Psoas muscle (tissue), 8 donors: ENCODE data around the gene NPIPA1. TPM values are rescaled to one million over a fixed set of nuclear protein-coding genes. Genes with fewer than 3 reads are reported as not detected.
"Not testable (repeated sequence)": the region's sequence is repeated elsewhere in the genome, so short reads cannot be mapped to it uniquely, and the experiment has no call there.

ENCODE experiments used
- ATAC-seq, 4 donors: fragments of 200-7000 bp; cut with Tn5 transposase; one replicate each; pipeline ENCODE4 v1.9.1; 2020; ENCODE audit warnings: moderate library complexity in 3 of 4, mild to moderate bottlenecking in 2 of 4
- DNase-seq, 2 donors: peaks; one replicate each; pipeline ENCODE4 v3.0.0-alpha.2; 2020
- H3K27ac ChIP-seq: fragments of 200-600 bp; one replicate; pipeline ENCODE4 v1.8.0; 2022
- H3K27me3 ChIP-seq, 3 donors: fragments of 200-600 bp in 1 of 3; one replicate each; pipeline versions ENCODE4 v1.6.1 to v1.8.0; 2013 to 2022; ENCODE audit warnings: low read length in 2 of 3, mild to moderate bottlenecking in 2 of 3, moderate library complexity in 1 of 3; ENCODE audit not compliant: insufficient read depth in 3 of 3
- H3K36me3 ChIP-seq, 2 donors: fragments of 200-600 bp in 1 of 2; one replicate each; pipeline versions ENCODE4 v1.6.1 to v1.8.0; 2013 to 2022; ENCODE audit warnings: low read depth in 1 of 2, mild to moderate bottlenecking in 1 of 2, moderate library complexity in 1 of 2; ENCODE audit not compliant: insufficient read depth in 1 of 2
- H3K4me1 ChIP-seq: fragments of 200-600 bp; one replicate; pipeline ENCODE4 v1.8.0; 2022
- H3K4me3 ChIP-seq: fragments of 200-600 bp; one replicate; pipeline ENCODE4 v1.8.0; 2022; ENCODE audit warnings: mild to moderate bottlenecking
- H3K9me3 ChIP-seq: fragments of 200-600 bp; one replicate; pipeline ENCODE4 v1.8.0; 2022
- CTCF ChIP-seq: fragments of 200-600 bp; IDR thresholded peaks from one replicate; pipeline ENCODE4 v1.8.0; 2022; ENCODE audit warnings: antibody characterized with exemption
- WGBS, 3 donors: extraction: QIAGEN DNeasy Blood & Tissue Kit; methylation state at CpG; one replicate each; pipeline versions ENCODE4 v1.1.6 to v1.1.7; 2013; 5-methylcytosine and 5-hydroxymethylcytosine counted together
- intact Hi-C, 2 donors: fragments of 100-400 bp; cut with DNase I; formaldehyde crosslinking; loops; one replicate each; pipeline versions ENCODE4 v1.11.0 to v1.14.2; 2022
- long read RNA-seq, 2 donors: library from polyadenylated mRNA; unstranded; transcript quantifications; one replicate each; pipeline ENCODE4 v2.0.0, GENCODE V29; 2021
- polyA plus RNA-seq, 3 donors: library from polyadenylated mRNA; stranded (reverse); fragments of 200-250 nt; gene quantifications; one replicate each; pipeline ENCODE4 v1.2.3, GENCODE V29; 2013
- total RNA-seq, 4 donors: library from RNA; stranded (reverse); fragmentation: NEBNext Ultra II Directional in 2 of 4; extraction: Animal tissue kit (Norgen Biotek cat#: 25700) in 2 of 4; gene quantifications; one replicate each; pipeline versions ENCODE4 v1.2.1 to v1.2.4, GENCODE V29; 2021 to 2023
- donor health status: healthy with polysubstance abuse.
- donor health status: DM: no; HTN: no; CAD: no; lungs with moderate emphysema.
- donor health status: Bipolar disorder and iron deficiency.
- donor health status: healthy.
- donor health status: DM: yes; HTN: yes; CAD: no.
- donor health status: DM: no; HTN: no; CAD: no.
- donor health status: DM: no; HTN: no; CAD: no.
- donor health status: DM: yes; HTN: yes; CAD: no.

Gene NPIPA1
- total RNA-seq (10 to 100 TPM; 35.9 to 58.5 (median 50.6) TPM), polyA plus RNA-seq (10 to 100 TPM; 34.0 to 55.4 (median 37.2) TPM)
- long read RNA-seq, donor 1, partial matches to known transcripts, result 5 of 12 reads
- long read RNA-seq, donor 1, other reads (novel, unspliced or antisense), result 7 of 12 reads
- long read RNA-seq, donor 2, partial matches to known transcripts, result 0 of 4 reads
- long read RNA-seq, donor 2, other reads (novel, unspliced or antisense), result 4 of 4 reads

GRCh38 chr16:14937143-14937542, at the start of gene NPIPA1:
TSS of gene NPIPA1 (plus strand) at chr16:14937443. CDS start at chr16:14937443, 0 bp downstream.
- no CpG with 5 or more reads among the region's 4 CpGs for WGBS, 3 donors
- H3K4me1 ChIP-seq, ATAC-seq, H3K27me3 ChIP-seq, H3K36me3 ChIP-seq, DNase-seq, H3K27ac ChIP-seq, H3K9me3 ChIP-seq, intact Hi-C loops, H3K4me3 ChIP-seq: not testable (repeated sequence)

- WGBS, 3 donors, result 84 to 93% (median 87%) methylated on average over 3 to 4 of the region's 6 CpGs
- DNase-seq, H3K4me1 ChIP-seq, H3K27me3 ChIP-seq, ATAC-seq, H3K9me3 ChIP-seq, H3K4me3 ChIP-seq, intact Hi-C loops, H3K27ac ChIP-seq: not testable (repeated sequence)
- peaks cover 0 to 11% of the 10 kb centered on the region in 2 donors for H3K36me3 ChIP-seq
Observed at GRCh38 chr16:14892111-14892510, 45.1 kb upstream of the NPIPA1 start.

GRCh38 chr16:14895382-14895781, 41.9 kb upstream of the NPIPA1 start:
- H3K4me3 ChIP-seq, H3K36me3 ChIP-seq, H3K27ac ChIP-seq, H3K27me3 ChIP-seq, DNase-seq, ATAC-seq, H3K4me1 ChIP-seq, intact Hi-C loops, H3K9me3 ChIP-seq: not testable (repeated sequence)
- 79 to 84% (median 81%) methylated on average over 10 of the region's 14 CpGs for WGBS, 3 donors

- intact Hi-C loops, H3K36me3 ChIP-seq, H3K4me3 ChIP-seq, H3K4me1 ChIP-seq, ATAC-seq, H3K27ac ChIP-seq, H3K27me3 ChIP-seq, DNase-seq, H3K9me3 ChIP-seq: not testable (repeated sequence)
- WGBS, 3 donors, result 76 to 88% (median 87%) methylated on average over 8 of the region's 9 CpGs
Observed at GRCh38 chr16:14896023-14896422, 41.2 kb upstream of the NPIPA1 start.

- intact Hi-C loops, H3K27ac ChIP-seq, H3K4me3 ChIP-seq, DNase-seq, H3K4me1 ChIP-seq, H3K9me3 ChIP-seq, H3K27me3 ChIP-seq, H3K36me3 ChIP-seq: not testable (repeated sequence)
- peak; percentile 70 to 88 (median 80) for ATAC-seq
- TF ChIP-seq CTCF, result peak; percentile 32
- WGBS, 3 donors, result 60 to 91% (median 83%) methylated on average over 2 to 3 of the region's 12 CpGs
Observed at GRCh38 chr16:14897006-14897664, 40.1 kb upstream of the NPIPA1 start.

- H3K9me3 ChIP-seq, intact Hi-C loops, H3K4me3 ChIP-seq, ATAC-seq, H3K36me3 ChIP-seq, H3K27ac ChIP-seq, H3K27me3 ChIP-seq, H3K4me1 ChIP-seq, DNase-seq: not testable (repeated sequence)
- whole genome bisulfite sequencing, 3 donors, result 96 to 97% (median 96%) methylated on average over 4 of the region's 4 CpGs
Observed at GRCh38 chr16:14898162-14898561, 39.1 kb upstream of the NPIPA1 start.

GRCh38 chr16:14903191-14903957, 33.9 kb upstream of the NPIPA1 start:
- 80 to 91% (median 88%) methylated on average over 4 to 5 of the region's 8 CpGs for WGBS, 3 donors
- H3K4me3 ChIP-seq, H3K36me3 ChIP-seq, intact Hi-C loops, H3K4me1 ChIP-seq, H3K27me3 ChIP-seq, H3K27ac ChIP-seq, H3K9me3 ChIP-seq, ATAC-seq, DNase-seq: not testable (repeated sequence)

- H3K4me3 ChIP-seq, intact Hi-C loops, H3K27ac ChIP-seq, H3K9me3 ChIP-seq, H3K4me1 ChIP-seq, DNase-seq, H3K36me3 ChIP-seq, H3K27me3 ChIP-seq: not testable (repeated sequence)
- ATAC-seq, result peak; percentile 40 to 66 (median 43)
- WGBS, 3 donors, result no CpG with 5 or more reads among the region's 4 CpGs
Observed at GRCh38 chr16:14909744-14910143, 27.5 kb upstream of the NPIPA1 start.

GRCh38 chr16:14910833-14911629, 26.2 kb upstream of the NPIPA1 start:
- H3K36me3 ChIP-seq, H3K9me3 ChIP-seq, H3K4me3 ChIP-seq, DNase-seq, H3K4me1 ChIP-seq, intact Hi-C loops, H3K27ac ChIP-seq, H3K27me3 ChIP-seq: not testable (repeated sequence)
- no CpG with 5 or more reads among the region's 85 CpGs for WGBS, 3 donors
- peak; percentile 86 to 92 (median 89) for ATAC-seq
